SK-N-SH (cell line): ENCODE data around the gene RLF. TPM values are rescaled to one million over a fixed set of nuclear protein-coding genes. Genes with fewer than 3 reads are reported as not detected.
"Not testable (repeated sequence)": the region's sequence is repeated elsewhere in the genome, so short reads cannot be mapped to it uniquely, and the experiment has no call there.

Source experiments
- CTCF ChIA-PET: fragments of 300-600, 350-600 bp; formaldehyde crosslinking; extraction: SDS; loops from one replicate; lab custom pipeline; 2021; lab: Yijun Ruan, JAX
- POLR2A ChIA-PET: fragments of 350-600 bp; sonication (Branson Sonifier 250); formaldehyde crosslinking; extraction: SDS; loops from one replicate; lab custom pipeline; 2020; ENCODE audit warnings: antibody characterized with exemption, inconsistent platforms; lab: Yijun Ruan, JAX
- DNase-seq: peaks from one replicate; pipeline ENCODE4 v3.0.0; 2012
- H2AFZ ChIP-seq: fragments of 200-600 bp; sonication (generic); 2 replicates; pipeline ENCODE4 v1.8.1; 2016; ENCODE audit warnings: antibody characterized with exemption, mild to moderate bottlenecking, low read depth
- H3F3A ChIP-seq: fragments of 200-600 bp; sonication (generic); replicated peaks from 2 replicates; pipeline ENCODE3; 2016; ENCODE audit warnings: antibody characterized with exemption, mild to moderate bottlenecking; ENCODE audit not compliant: insufficient read depth
- H3K27ac ChIP-seq, 2 experiments: fragments of 200-500 bp in 1 of 2; fragments of 200-600 bp in 1 of 2; sonication (Bioruptor generic) in 1 of 2; sonication (generic), shearing (Covaris generic) in 1 of 2; 2 replicates each; pipeline versions ENCODE4 v1.5.1 to v1.6.1; 2014 to 2016; ENCODE audit warnings: low read depth in 2 of 2, inconsistent platforms in 1 of 2, low read length in 1 of 2, mild to moderate bottlenecking in 1 of 2, mixed read lengths in 1 of 2
- H3K27me3 ChIP-seq: fragments of 200-600 bp; sonication (generic), shearing (Covaris generic); 2 replicates; pipeline ENCODE4 v1.6.1; 2016; ENCODE audit warnings: mixed run types; ENCODE audit not compliant: insufficient read depth
- H3K36me3 ChIP-seq, 2 experiments: fragments of 200-500 bp in 1 of 2; fragments of 200-600 bp in 1 of 2; sonication (Bioruptor generic) in 1 of 2; sonication (generic) in 1 of 2; replicated peaks in 1 of 2; 2 replicates each; pipeline versions ENCODE3 to v1.5.1; 2014 to 2016; ENCODE audit warnings: low read length in 1 of 2, mild to moderate bottlenecking in 1 of 2; ENCODE audit not compliant: insufficient read depth in 2 of 2, control insufficient read depth in 1 of 2
- H3K4me1 ChIP-seq, 2 experiments: fragments of 200-500 bp in 1 of 2; fragments of 200-600 bp in 1 of 2; sonication (Bioruptor generic) in 1 of 2; sonication (generic), shearing (Covaris generic) in 1 of 2; 2 replicates each; pipeline versions ENCODE4 v1.5.1 to v1.6.1; 2014 to 2016; ENCODE audit warnings: low read depth in 1 of 2, low read length in 1 of 2, mixed run types in 1 of 2; ENCODE audit not compliant: insufficient read depth in 2 of 2, control insufficient read depth in 1 of 2
- H3K4me2 ChIP-seq: fragments of 200-600 bp; sonication (generic), shearing (Covaris generic); 2 replicates; pipeline ENCODE4 v1.6.1; 2017; ENCODE audit warnings: mixed run types
- H3K4me3 ChIP-seq, 2 experiments: fragments of 200-500 bp in 1 of 2; fragments of 200-600 bp in 1 of 2; sonication (Bioruptor generic) in 1 of 2; sonication (generic), shearing (Covaris generic) in 1 of 2; 2 replicates each; pipeline versions ENCODE4 v1.5.1 to v1.8.1; 2014 to 2016; ENCODE audit warnings: low read depth in 2 of 2, inconsistent platforms in 1 of 2, low read length in 1 of 2, mild to moderate bottlenecking in 1 of 2, mixed read lengths in 1 of 2, moderate library complexity in 1 of 2
- H3K79me2 ChIP-seq: fragments of 200-600 bp; sonication (generic); 2 replicates; pipeline ENCODE4 v1.8.1; 2017; ENCODE audit warnings: mild to moderate bottlenecking; ENCODE audit not compliant: insufficient read depth
- H3K9ac ChIP-seq: fragments of 200-600 bp; sonication (generic); 2 replicates; pipeline ENCODE4 v1.6.1; 2017; ENCODE audit warnings: mixed run types
- H3K9me2 ChIP-seq: fragments of 200-600 bp; sonication (generic); 2 replicates; pipeline ENCODE4 v1.6.1; 2017; ENCODE audit warnings: mixed run types
- H3K9me3 ChIP-seq: fragments of 200-600 bp; sonication (generic); 2 replicates; pipeline ENCODE4 v1.6.1; 2017; ENCODE audit warnings: mixed run types, mild to moderate bottlenecking, moderate library complexity
- H4K20me1 ChIP-seq: fragments of 200-600 bp; sonication (generic); 2 replicates; pipeline ENCODE4 v1.6.1; 2017; ENCODE audit warnings: mild to moderate bottlenecking, mixed run types; ENCODE audit not compliant: insufficient read depth
- EP300 ChIP-seq, 2 experiments: IDR thresholded peaks; 2 replicates each; pipeline versions ENCODE4 v1.4.0 to v1.6.1; 2012; ENCODE audit warnings: borderline replicate concordance in 1 of 2, low read depth in 1 of 2, low read length in 1 of 2
- FOXJ3 ChIP-seq: sonication (generic); formaldehyde crosslinking; IDR thresholded peaks from 2 replicates; pipeline ENCODE4 v1.5.1; 2020; ENCODE audit warnings: mild to moderate bottlenecking, missing genetic modification reagents
- FOXM1 ChIP-seq: IDR thresholded peaks from 2 replicates; pipeline ENCODE4 v1.4.0; 2012; ENCODE audit warnings: low read depth, mild to moderate bottlenecking
- GATA2 ChIP-seq: sonication (generic); formaldehyde crosslinking; IDR thresholded peaks from 2 replicates; pipeline ENCODE4 v1.5.0; 2020; ENCODE audit warnings: mild to moderate bottlenecking, missing genetic modification reagents
- JUND ChIP-seq: IDR thresholded peaks from 2 replicates; pipeline ENCODE4 v1.4.0; 2012
- NRF1 ChIP-seq: IDR thresholded peaks from 2 replicates; pipeline ENCODE4 v1.6.1; 2012; ENCODE audit warnings: low read depth, mild to moderate bottlenecking, low read length
- RCOR1 ChIP-seq: fragments of 150-350 bp; IDR thresholded peaks from 2 replicates; pipeline ENCODE4 v1.6.1; 2017; ENCODE audit warnings: antibody characterized with exemption, low read length
- SMC3 ChIP-seq: IDR thresholded peaks from 2 replicates; pipeline ENCODE4 v1.6.1; 2012; ENCODE audit warnings: low read depth, low read length, improper control_type of control experiment
- WGBS: methylation state at CpG from one replicate; pipeline ENCODE4 v1.1.6; 2017; ENCODE audit warnings: low lambda C conversion rate; 5-methylcytosine and 5-hydroxymethylcytosine counted together
- polyA plus RNA-seq, 3 experiments: library from polyadenylated mRNA; depleted of rRNA; stranded (reverse); fragments of >200 nt; gene quantifications; 2 replicates each; pipeline ENCODE4 v1.2.3, GENCODE V29; 2012
- TF ChIP-seq, protein P1 (sequence below): fragments of 200-600 bp; sonication (generic); IDR thresholded peaks from 2 replicates; pipeline ENCODE4 v1.6.1; 2017; ENCODE audit warnings: antibody characterized with exemption, mild to moderate bottlenecking, moderate library complexity
- TF ChIP-seq, protein P2 (sequence below): IDR thresholded peaks from 2 replicates; pipeline ENCODE4 v1.4.0; 2012; ENCODE audit warnings: low read depth, borderline replicate concordance
- TF ChIP-seq, protein P3 (sequence below): IDR thresholded peaks from 2 replicates; pipeline ENCODE4; 2012

RLF gene
- polyA plus RNA-seq, 1 of the 3 experiments (the other 2 are of a cell fraction): 2.3 TPM

DNA sequence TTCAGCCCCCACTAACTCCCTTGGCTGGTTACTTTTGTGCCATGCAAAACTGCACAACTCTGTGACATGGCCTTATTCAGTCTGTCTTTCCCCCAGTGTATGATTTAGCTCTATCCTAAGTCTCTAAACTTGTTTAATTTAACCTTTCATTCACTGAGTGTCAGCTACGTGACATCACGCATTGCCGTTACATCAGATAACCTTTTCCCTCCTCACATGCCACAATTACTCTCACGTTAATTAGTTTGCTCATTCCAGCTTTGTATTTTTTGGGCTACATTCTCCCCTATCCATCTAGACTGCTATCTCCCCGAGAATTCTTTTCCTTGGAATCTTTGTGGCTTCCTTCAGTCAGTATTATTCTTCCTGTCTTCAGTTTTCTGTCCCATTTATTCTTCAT lies 57.1 kb downstream of the RLF start:
- ChIA-PET CTCF (no interaction called here), POLR2A (no interaction called here)
- DNase-seq: no peak
- H3K27ac ChIP-seq: no peak overlapping the region
- no peak overlapping the region for H2AFZ ChIP-seq
- H3K9ac ChIP-seq: no peak overlapping the region
- no peak overlapping the region for H3K4me3 ChIP-seq
- no peaks in the 10 kb centered on the region for H3K9me3 ChIP-seq
- H3K4me1 ChIP-seq: no peaks in the 10 kb centered on the region
- H3K36me3 ChIP-seq: peaks cover 0 to 53% of the 10 kb centered on the region in 2 experiments
- TF ChIP-seq EP300 (IDR thresholded peaks at IDR 0.05; ENCODE audit: borderline replicate concordance in 1 of 2, low read depth in 1 of 2, low read length in 1 of 2) (no peak), RCOR1 (no peak), JUND (no peak), SMC3 (no peak), NRF1 (no peak), FOXM1 (no peak), FOXJ3 (CRISPR knock-in tag) (no peak), GATA2 (no peak)
- TF ChIP-seq, protein P1, sequence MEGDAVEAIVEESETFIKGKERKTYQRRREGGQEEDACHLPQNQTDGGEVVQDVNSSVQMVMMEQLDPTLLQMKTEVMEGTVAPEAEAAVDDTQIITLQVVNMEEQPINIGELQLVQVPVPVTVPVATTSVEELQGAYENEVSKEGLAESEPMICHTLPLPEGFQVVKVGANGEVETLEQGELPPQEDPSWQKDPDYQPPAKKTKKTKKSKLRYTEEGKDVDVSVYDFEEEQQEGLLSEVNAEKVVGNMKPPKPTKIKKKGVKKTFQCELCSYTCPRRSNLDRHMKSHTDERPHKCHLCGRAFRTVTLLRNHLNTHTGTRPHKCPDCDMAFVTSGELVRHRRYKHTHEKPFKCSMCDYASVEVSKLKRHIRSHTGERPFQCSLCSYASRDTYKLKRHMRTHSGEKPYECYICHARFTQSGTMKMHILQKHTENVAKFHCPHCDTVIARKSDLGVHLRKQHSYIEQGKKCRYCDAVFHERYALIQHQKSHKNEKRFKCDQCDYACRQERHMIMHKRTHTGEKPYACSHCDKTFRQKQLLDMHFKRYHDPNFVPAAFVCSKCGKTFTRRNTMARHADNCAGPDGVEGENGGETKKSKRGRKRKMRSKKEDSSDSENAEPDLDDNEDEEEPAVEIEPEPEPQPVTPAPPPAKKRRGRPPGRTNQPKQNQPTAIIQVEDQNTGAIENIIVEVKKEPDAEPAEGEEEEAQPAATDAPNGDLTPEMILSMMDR: no peak
- TF ChIP-seq, protein P2, sequence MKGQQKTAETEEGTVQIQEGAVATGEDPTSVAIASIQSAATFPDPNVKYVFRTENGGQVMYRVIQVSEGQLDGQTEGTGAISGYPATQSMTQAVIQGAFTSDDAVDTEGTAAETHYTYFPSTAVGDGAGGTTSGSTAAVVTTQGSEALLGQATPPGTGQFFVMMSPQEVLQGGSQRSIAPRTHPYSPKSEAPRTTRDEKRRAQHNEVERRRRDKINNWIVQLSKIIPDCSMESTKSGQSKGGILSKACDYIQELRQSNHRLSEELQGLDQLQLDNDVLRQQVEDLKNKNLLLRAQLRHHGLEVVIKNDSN: no peak
- TF ChIP-seq, protein P3, sequence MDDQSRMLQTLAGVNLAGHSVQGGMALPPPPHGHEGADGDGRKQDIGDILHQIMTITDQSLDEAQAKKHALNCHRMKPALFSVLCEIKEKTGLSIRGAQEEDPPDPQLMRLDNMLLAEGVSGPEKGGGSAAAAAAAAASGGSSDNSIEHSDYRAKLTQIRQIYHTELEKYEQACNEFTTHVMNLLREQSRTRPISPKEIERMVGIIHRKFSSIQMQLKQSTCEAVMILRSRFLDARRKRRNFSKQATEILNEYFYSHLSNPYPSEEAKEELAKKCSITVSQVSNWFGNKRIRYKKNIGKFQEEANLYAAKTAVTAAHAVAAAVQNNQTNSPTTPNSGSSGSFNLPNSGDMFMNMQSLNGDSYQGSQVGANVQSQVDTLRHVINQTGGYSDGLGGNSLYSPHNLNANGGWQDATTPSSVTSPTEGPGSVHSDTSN: no peak
- WGBS: 99% methylated on average over 5 of the region's 5 CpGs
- H3K27me3 ChIP-seq: no peaks in the 10 kb centered on the region
- H3K9me2 ChIP-seq: no peaks in the 10 kb centered on the region
- H3F3A ChIP-seq: no peaks in the 10 kb centered on the region
- H4K20me1 ChIP-seq: no peaks in the 10 kb centered on the region
- no peak overlapping the region for H3K4me2 ChIP-seq
- H3K79me2 ChIP-seq: peaks cover 12% of the 10 kb centered on the region; the same call in 1 of the 2 replicates

DNA sequence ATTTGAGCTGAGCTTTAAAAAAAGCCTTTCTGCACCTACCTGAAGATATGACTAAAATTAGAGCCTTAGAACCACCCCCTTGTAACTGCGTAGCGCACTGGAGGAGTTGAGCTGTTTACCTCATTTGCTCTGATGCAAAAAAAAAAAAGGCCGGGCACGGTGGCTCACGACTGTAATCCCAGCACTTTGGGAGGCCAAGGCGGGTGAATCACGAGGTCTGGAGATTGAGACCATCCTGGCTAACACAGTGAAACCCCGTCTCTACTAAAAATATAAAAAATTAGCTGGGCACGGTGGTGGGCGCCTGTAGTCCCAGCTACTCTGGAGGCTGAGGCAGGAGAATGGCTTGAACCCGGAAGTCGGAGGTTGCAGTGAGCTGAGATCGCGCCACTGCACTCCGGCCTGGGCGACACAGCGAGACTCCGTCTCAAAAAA lies 60.3 kb downstream of the RLF start:
- H3K27ac ChIP-seq, H3K9me2 ChIP-seq, H3K4me1 ChIP-seq, H3F3A ChIP-seq, H2AFZ ChIP-seq, H4K20me1 ChIP-seq, H3K9ac ChIP-seq, DNase-seq, H3K27me3 ChIP-seq, H3K9me3 ChIP-seq, H3K4me2 ChIP-seq, POLR2A ChIA-PET, CTCF ChIA-PET, H3K4me3 ChIP-seq: not testable (repeated sequence)
- WGBS: 97% methylated on average over 18 of the region's 18 CpGs
- H3K36me3 ChIP-seq: peaks cover 0 to 38% of the 10 kb centered on the region in 2 experiments
- peaks cover 18% of the 10 kb centered on the region; the same call in 1 of the 2 replicates for H3K79me2 ChIP-seq
